NB4 (cell line): ENCODE data around the gene MAPK8IP3.

ENCODE experiments used
- CTCF ChIP-seq: IDR thresholded peaks from one replicate; pipeline ENCODE4 v1.5.1; 2012; ENCODE audit warnings: low read depth, low read length
- MAX ChIP-seq: IDR thresholded peaks from 2 replicates; pipeline ENCODE4 v1.6.1; 2011; ENCODE audit warnings: low read depth, low read length
- MYC ChIP-seq: IDR thresholded peaks from 2 replicates; pipeline ENCODE4 v1.6.1; 2011; ENCODE audit warnings: low read depth, low read length
- POLR2A ChIP-seq: IDR thresholded peaks from 2 replicates; pipeline ENCODE4 v1.6.1; 2011; ENCODE audit warnings: mild to moderate bottlenecking; ENCODE audit not compliant: insufficient read length; ENCODE audit errors: extremely low read depth

GRCh38 chr16:1815461-1815860 is 109.5 kb downstream of the MAPK8IP3 start:
- TF ChIP-seq CTCF (no peak), POLR2A (no peak), MAX (no peak), MYC (no peak)
